ENCODE data around the gene SYNPO2.

- TF ChIP-seq POLR2AphosphoS5 (IDR thresholded peaks at IDR 0.05; ENCODE audit: low read depth, low read length) (no peak), SIN3A (IDR thresholded peaks at IDR 0.05; ENCODE audit: borderline replicate concordance, insufficient read depth, low read depth, low read length) (no peak), CTCF (IDR thresholded peaks at IDR 0.05) (no peak), REST (IDR thresholded peaks at IDR 0.05; ENCODE audit: insufficient read depth in 1 of 2, low read depth in 2 of 2, low read length in 1 of 2) (no peak)
Observed at GRCh38 chr4:119017636-119018035, 129.0 kb downstream of the SYNPO2 start.
